Retinal pigment epithelial cell (primary cell): ENCODE measurements around the gene SYNGR1.

Experiments used
- DNase-seq: peaks from one replicate; pipeline ENCODE4 v3.0.0-alpha.2; 2010; ENCODE audit warnings: low read depth
- H3K4me3 ChIP-seq: 2 replicates; pipeline ENCODE4 v1.5.1; 2011; ENCODE audit warnings: mild to moderate bottlenecking, low read length, control low read depth, moderate library complexity
- CTCF ChIP-seq: conservative IDR thresholded peaks from 2 replicates; pipeline ENCODE4 v1.5.1; 2011; ENCODE audit warnings: low read depth, low read length, control low read depth, inconsistent platforms

SYNGR1 gene

GRCh38 chr22:39421691-39422090, 71.9 kb downstream of the SYNGR1 start:
- no peak for TF ChIP-seq CTCF
- no peak for DNase-seq
- no peak overlapping the region for H3K4me3 ChIP-seq

GRCh38 chr22:39422101-39422500, 72.3 kb downstream of the SYNGR1 start:
- no peak overlapping the region for H3K4me3 ChIP-seq
- no peak for DNase-seq
- no peak for TF ChIP-seq CTCF

GRCh38 chr22:39422721-39423120, 72.9 kb downstream of the SYNGR1 start:
- no peak for DNase-seq
- no peak overlapping the region for H3K4me3 ChIP-seq
- no peak for TF ChIP-seq CTCF

- no peak for TF ChIP-seq CTCF
- DNase-seq: no peak
- H3K4me3 ChIP-seq: no peak overlapping the region
These were observed 74.2 kb downstream of the SYNGR1 start for GRCh38 chr22:39423976-39424375.

GRCh38 chr22:39426380-39427043, 76.7 kb downstream of the SYNGR1 start:
- DNase-seq: no peak
- TF ChIP-seq CTCF: no peak
- no peak overlapping the region for H3K4me3 ChIP-seq

GRCh38 chr22:39427751-39428596, 78.2 kb downstream of the SYNGR1 start:
- TF ChIP-seq CTCF: no peak
- no peak for DNase-seq
- H3K4me3 ChIP-seq: no peak overlapping the region
